NCI-H345 treated with DMSO at 0.1 percent for 48 hours (cell line): ENCODE data around the gene LIAS.
"Not testable (repeated sequence)": the region's sequence is repeated elsewhere in the genome, so short reads cannot be mapped to it uniquely, and the experiment has no call there.

Experiments used
- DNase-seq: peaks from one replicate; lab custom pipeline; 2025; ENCODE audit not compliant: unreplicated experiment; lab: John Stamatoyannopoulos, UW

The LIAS gene

GRCh38 chr4:39458505-39459300 is at the start of gene LIAS, which contains the start of gene RPL9:
TSS of gene LIAS (plus strand) at chr4:39459056. CDS start at chr4:39459118, 62 bp downstream.
TSS of gene RPL9 (minus strand) at chr4:39458922. CDS start at chr4:39458439, 483 bp downstream.
- peak; percentile 81 for DNase-seq

GRCh38 chr4:39410415-39410814 is 48.4 kb upstream of the LIAS start:
- no peak for DNase-seq

DNA sequence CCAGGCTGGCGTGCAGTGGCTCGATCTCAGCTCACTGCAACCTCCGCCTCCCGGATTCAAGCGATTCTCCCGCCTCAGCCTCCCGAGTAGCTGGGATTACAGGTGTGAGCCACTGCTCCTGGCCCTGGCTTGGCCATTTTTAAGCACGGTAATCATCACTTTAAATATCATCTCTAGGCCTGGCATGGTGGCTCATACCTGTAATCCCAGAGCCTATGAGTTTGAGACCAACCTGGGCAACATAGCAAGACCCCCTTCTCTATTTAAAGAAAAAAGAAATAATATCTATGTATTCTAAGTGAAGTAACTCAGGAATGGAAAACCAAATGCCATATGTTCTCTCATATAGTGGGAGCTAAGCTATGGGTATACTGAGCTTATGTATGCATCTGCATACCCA is 47.3 kb upstream of the LIAS start:
- not testable (repeated sequence) for DNase-seq

- DNase-seq: no peak
Measured at GRCh38 chr4:39415678-39416283, 43.1 kb upstream of the LIAS start.

GRCh38 chr4:39422247-39422646 is 36.6 kb upstream of the LIAS start:
- no peak for DNase-seq

- DNase-seq: not testable (repeated sequence)
Measured at GRCh38 chr4:39425297-39425696, 33.6 kb upstream of the LIAS start.

GRCh38 chr4:39426728-39427127 is 32.1 kb upstream of the LIAS start:
- DNase-seq: no peak

DNA sequence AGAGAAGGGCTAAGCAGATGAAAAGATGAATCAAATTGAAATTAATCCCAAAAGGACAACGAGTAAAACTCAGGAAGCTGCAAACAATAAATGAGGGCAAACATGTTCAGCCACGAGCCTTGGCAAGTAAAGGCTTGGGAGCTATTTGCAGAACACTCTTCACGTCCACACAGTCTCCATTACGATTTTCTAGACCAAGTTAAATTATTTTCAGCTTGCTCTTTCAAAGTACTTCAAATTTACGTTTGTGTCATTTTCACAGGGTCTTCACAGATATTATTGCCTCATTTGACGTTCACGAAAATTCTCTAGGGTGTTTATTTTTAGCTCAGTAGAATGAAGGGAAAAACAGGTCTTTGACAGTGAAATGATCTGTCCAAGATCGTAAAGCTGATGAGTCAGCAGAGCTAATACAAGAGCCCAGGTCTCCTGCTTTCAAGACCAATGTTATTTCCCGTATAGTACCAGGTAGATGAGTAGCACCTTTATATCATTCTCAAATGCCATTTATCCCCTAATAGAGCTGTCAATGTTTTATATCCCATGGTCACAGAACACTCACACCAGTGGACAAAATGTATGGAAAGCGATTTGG is 31.2 kb upstream of the LIAS start:
- DNase-seq: no peak

GRCh38 chr4:39429476-39430334 is 29.2 kb upstream of the LIAS start:
- no peak for DNase-seq

DNA sequence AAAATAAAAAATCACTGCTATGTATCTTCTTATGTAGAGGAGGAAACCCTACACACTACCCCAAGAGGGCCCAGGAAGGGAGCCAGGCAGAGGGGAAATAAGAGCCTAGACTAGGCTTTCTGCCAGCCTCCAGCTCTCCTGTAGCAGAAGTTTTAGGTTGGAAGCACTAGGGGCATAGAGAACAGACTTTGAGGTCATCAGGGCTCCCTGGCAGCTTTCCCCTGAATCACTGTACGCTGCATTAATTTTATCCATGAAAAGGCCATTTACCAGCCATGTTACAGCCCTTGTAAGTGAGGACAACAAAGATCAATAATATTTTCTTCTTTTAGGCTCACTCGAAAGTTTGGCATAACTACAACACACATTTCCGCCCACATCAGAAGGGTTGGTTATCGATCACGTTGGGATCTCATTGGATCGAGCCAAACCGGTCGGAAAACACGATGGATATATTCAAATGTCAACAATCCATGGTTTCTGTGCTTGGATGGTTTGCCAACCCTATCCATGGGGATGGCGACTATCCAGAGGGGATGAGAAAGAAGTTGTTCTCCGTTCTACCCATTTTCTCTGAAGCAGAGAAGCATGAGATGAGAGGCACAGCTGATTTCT is 24.9 kb upstream of the LIAS start:
- no peak for DNase-seq

DNA sequence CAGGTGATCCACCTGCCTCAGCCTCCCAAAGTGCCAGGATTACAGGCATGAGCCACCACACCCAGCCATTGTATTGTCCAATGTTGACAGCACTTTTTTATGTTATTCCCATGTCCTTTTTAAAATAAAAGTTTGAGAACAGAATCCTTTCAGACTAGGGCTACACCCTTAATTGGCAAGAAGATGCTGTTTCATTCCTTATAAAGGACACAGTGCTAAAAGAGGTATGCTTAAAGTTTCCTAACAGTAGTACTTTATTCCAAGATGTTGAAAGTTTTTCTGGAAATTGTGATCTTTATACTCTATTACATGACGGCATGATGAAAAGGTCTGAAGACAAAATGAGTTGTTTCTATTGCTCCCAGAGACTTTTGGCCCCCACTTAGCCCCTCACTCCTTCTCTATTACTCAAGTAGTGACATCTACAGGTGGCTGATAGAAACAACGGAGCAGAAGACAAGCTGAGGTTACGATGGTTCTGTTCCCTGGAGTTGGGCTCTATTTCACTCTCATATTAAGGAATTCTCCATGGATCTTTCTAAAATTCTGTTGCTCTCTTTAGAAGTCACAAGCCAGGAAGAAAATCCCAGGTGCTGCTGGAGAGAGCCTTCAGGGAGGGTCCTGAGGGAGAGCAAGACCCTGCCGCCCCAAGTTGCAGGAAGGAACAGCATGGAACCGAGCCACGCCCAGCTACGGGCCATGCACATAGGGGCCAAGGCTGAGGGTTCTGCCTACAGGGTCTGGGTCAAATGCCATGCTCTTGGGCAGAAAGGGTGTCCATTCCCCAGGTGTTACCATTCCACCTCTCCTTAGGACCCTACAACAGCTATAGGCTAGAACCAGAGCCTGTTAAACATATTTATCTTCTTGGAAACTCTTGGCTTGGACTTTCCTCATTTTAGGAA is 22.9 kb upstream of the LIAS start:
- DNase-seq: no peak

DNA sequence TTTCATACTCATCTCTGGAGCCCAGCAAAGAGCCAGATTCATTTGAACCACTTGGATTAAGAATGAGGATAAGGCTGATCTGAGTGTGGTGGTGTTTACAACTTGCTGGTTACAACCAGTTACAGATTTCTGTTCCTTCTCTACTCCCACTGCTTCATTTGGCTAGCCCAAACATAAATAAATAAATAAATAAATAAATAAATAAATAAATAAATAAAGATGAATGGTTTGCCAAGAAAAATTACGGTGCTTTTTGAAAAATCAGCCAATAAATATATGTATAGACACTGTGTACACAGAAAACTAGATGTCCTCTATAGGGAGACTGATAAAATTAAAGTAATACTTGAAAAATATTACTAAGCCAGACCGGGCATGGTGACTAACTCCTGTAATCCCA is 17.3 kb upstream of the LIAS start:
- no peak for DNase-seq

- no peak for DNase-seq
Measured at GRCh38 chr4:39442998-39443397, 15.9 kb upstream of the LIAS start.

DNA sequence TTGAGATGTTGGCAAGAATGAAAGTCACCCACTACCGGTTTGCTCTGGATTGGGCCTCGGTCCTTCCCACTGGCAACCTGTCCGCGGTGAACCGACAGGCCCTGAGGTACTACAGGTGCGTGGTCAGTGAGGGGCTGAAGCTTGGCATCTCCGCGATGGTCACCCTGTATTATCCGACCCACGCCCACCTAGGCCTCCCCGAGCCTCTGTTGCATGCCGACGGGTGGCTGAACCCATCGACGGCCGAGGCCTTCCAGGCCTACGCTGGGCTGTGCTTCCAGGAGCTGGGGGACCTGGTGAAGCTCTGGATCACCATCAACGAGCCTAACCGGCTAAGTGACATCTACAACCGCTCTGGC is 12.4 kb upstream of the LIAS start:
- DNase-seq: no peak

- no peak for DNase-seq
Measured at GRCh38 chr4:39446842-39447573, 11.8 kb upstream of the LIAS start.

DNA sequence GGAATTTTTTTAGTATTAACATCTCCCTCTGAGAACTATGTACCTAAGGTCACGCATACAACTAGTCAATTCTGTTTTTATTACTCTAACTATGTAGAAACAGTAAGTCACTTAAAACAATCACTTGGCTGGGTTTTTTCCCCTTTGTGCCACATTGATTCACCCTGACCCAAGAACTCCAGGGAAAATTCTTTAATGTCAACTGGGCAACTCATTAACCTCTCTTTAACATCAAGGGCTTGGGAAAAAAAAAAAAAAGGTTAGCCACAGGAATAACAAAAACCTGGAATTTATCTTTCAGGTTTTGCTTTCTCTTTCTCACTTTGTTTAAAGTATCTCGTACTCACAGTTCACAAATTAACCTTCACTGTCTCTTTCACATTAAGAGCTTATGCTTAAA is 8.2 kb upstream of the LIAS start:
- DNase-seq: no peak

DNA sequence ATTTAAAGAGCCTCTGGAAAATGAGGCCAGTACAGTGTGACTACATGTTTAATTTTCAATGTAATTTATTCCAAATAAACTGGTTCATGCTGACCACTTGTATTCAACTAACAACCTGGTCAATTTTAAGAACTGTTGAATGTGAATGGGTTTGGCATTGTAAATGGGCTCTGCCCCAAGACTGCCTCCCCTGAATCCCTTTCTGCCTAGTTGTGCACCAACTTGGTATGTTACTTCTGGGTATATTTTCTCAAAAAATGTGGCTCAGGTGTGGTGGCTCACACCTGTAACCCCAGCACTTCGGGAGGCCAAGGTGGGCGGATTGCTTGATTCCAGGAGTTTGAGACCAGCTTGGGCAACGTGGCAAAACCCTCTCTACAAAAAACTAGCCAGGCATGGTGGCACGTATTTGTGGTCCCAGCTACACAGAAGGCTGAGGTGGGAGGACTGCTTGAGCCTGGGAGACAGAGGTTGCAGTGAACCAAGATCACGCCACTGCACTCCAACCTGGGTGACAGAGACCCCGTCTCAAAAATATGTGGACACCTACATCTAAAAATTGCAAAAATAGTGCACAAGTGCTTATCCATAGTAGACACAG is 7.3 kb upstream of the LIAS start:
- DNase-seq: no peak

GRCh38 chr4:39452153-39452859 is 6.5 kb upstream of the LIAS start:
- no peak for DNase-seq
